HepG2 (cell line): ENCODE data around the gene SEMA3F. TPM values are rescaled to one million over a fixed set of nuclear protein-coding genes. Genes with fewer than 3 reads are reported as not detected.

Experiments
- ATAC-seq: fragments of 200-7000 bp; cut with Tn5 transposase; 3 replicates; pipeline ENCODE4 v1.9.1; 2020; ENCODE audit warnings: mild to moderate bottlenecking, moderate library complexity
- BruUV-seq: library from RNA; stranded (reverse); fragments of 400-500 nt; replicated peaks from 2 replicates; lab custom pipeline; 2021; lab: Mats Ljungman, UMichigan
- CTCF ChIA-PET: fragments of 300-600 bp; formaldehyde crosslinking; extraction: SDS; loops from one replicate; lab custom pipeline; 2021; ENCODE audit warnings: low total read pairs, inconsistent platforms, low intra/inter-chr PET ratio; lab: Yijun Ruan, JAX
- POLR2A ChIA-PET: fragments of 350-600 bp; sonication (Branson Sonifier 250); formaldehyde crosslinking; loops from one replicate; lab custom pipeline; 2020; ENCODE audit warnings: antibody characterized with exemption, inconsistent platforms; lab: Yijun Ruan, JAX
- DNase-seq: peaks from one replicate; pipeline ENCODE4 v3.0.0-alpha.2; 2015; ENCODE audit warnings: low spot score
- FAIRE-seq: peaks from 3 replicates; lab custom pipeline; 2011; peaks lifted over from hg19 to GRCh38; lab: Jason Lieb, UNC
- H2AFZ ChIP-seq: one replicate; pipeline ENCODE4 v1.6.1; 2011; ENCODE audit warnings: low read length, inconsistent platforms
- H3K27ac ChIP-seq: fragments of 300-600 bp; 3 replicates; pipeline ENCODE4 v1.8.0; 2011; ENCODE audit warnings: mixed run types, mild to moderate bottlenecking, mixed read lengths, low read length, inconsistent platforms; ENCODE audit not compliant: insufficient read depth; ENCODE audit errors: extremely low read length
- H3K27me3 ChIP-seq, 2 experiments: fragments of 200-600 bp in 1 of 2; 2 replicates in 1 of 2; 3 replicates in 1 of 2; pipeline versions ENCODE4 v1.6.0 to v1.8.0; 2011; ENCODE audit warnings: low read length in 2 of 2, mild to moderate bottlenecking in 2 of 2, moderate library complexity in 2 of 2, inconsistent platforms in 1 of 2; ENCODE audit not compliant: insufficient read depth in 2 of 2, control insufficient read depth in 1 of 2
- H3K36me3 ChIP-seq, 2 experiments: fragments of 200-600 bp in 1 of 2; replicated peaks in 1 of 2; 2 replicates in 1 of 2; 3 replicates in 1 of 2; pipeline versions ENCODE4 v1.5.1 to v1.8.0; 2011; ENCODE audit warnings: low read length in 2 of 2, inconsistent platforms in 1 of 2; ENCODE audit not compliant: insufficient read depth in 2 of 2, control insufficient read depth in 1 of 2
- H3K4me1 ChIP-seq: 2 replicates; pipeline ENCODE4 v1.5.1; 2012; ENCODE audit warnings: low read length, inconsistent platforms; ENCODE audit not compliant: insufficient read depth
- H3K4me2 ChIP-seq: 2 replicates; pipeline ENCODE4 v1.6.0; 2011; ENCODE audit warnings: low read depth, low read length, inconsistent platforms
- H3K4me3 ChIP-seq, 3 experiments: fragments of 200-600 bp in 1 of 3; sonication (generic), shearing (Covaris generic) in 1 of 3; replicated peaks in 1 of 3; 2 replicates each; pipeline ENCODE4 v1.5.1; 2011 to 2016; ENCODE audit warnings: low read length in 3 of 3, inconsistent platforms in 2 of 3, low read depth in 2 of 3, mild to moderate bottlenecking in 2 of 3, control low read depth in 1 of 3, mixed read lengths in 1 of 3; ENCODE audit not compliant: insufficient read depth in 1 of 3
- H3K79me2 ChIP-seq: one replicate; pipeline ENCODE4 v1.6.1; 2011; ENCODE audit warnings: low read length, inconsistent platforms; ENCODE audit not compliant: insufficient read depth
- H3K9ac ChIP-seq: 2 replicates; pipeline ENCODE4 v1.6.0; 2011; ENCODE audit warnings: mild to moderate bottlenecking, low read depth, low read length, inconsistent platforms; ENCODE audit not compliant: insufficient read depth
- H3K9me3 ChIP-seq: 2 replicates; pipeline ENCODE4 v1.5.1; 2012; ENCODE audit warnings: mild to moderate bottlenecking, low read length
- H4K20me1 ChIP-seq: 2 replicates; pipeline ENCODE4 v1.6.0; 2011; ENCODE audit warnings: inconsistent platforms, mild to moderate bottlenecking, low read length, moderate library complexity; ENCODE audit not compliant: insufficient read depth
- HNF4A ChIP-seq: sonication (generic); formaldehyde crosslinking; IDR thresholded peaks from 2 replicates; pipeline ENCODE4 v1.4.0; 2020; ENCODE audit warnings: missing genetic modification reagents
- HOXA3 ChIP-seq: sonication (generic); formaldehyde crosslinking; IDR thresholded peaks from 2 replicates; pipeline ENCODE4 v1.5.0; 2020; ENCODE audit warnings: missing genetic modification reagents
- MEF2D ChIP-seq: sonication (generic); formaldehyde crosslinking; IDR thresholded peaks from 2 replicates; pipeline ENCODE4 v1.5.1; 2020; ENCODE audit warnings: mild to moderate bottlenecking, missing genetic modification reagents
- NFRKB ChIP-seq: fragments of 450-650 bp; IDR thresholded peaks from 2 replicates; pipeline ENCODE4 v1.6.1; 2017
- RAD21 ChIP-seq: fragments of 450-650 bp; formaldehyde crosslinking; IDR thresholded peaks from 2 replicates; pipeline ENCODE4 v1.5.0; 2020; ENCODE audit warnings: mild to moderate bottlenecking
- ZNF570 ChIP-seq: sonication (generic); formaldehyde crosslinking; IDR thresholded peaks from 2 replicates; pipeline ENCODE4 v1.4.0; 2020; ENCODE audit warnings: mild to moderate bottlenecking, missing genetic modification reagents, borderline replicate concordance
- WGBS: methylation state at CpG from one replicate; pipeline ENCODE4 v1.1.6; 2017; ENCODE audit warnings: low lambda C conversion rate; 5-methylcytosine and 5-hydroxymethylcytosine counted together
- in situ Hi-C: cut with HindIII; loops from 2 replicates; pipeline ENCODE4 v1.10.0; 2017; ENCODE audit warnings: low pct_unique_long_range_greater_than_20kb; ENCODE audit not compliant: extremely low pct_ligation_motif_present
- intact Hi-C: fragments of 100-400 bp; cut with micrococcal nuclease; formaldehyde crosslinking; loops from one replicate; pipeline ENCODE4 v1.10.0; 2022; ENCODE audit not compliant: unreplicated experiment
- polyA plus RNA-seq, 8 experiments: library from polyadenylated mRNA; depleted of rRNA in 3 of 8; stranded (reverse) in 7 of 8; unstranded in 1 of 8; fragments of >200 nt; fragmentation: Illumina TruSeq in 4 of 8; extraction: Trizol in 4 of 8; gene quantifications; 2 replicates each; pipeline versions ENCODE4 v1.2.1 to v1.2.3, GENCODE V29; 2011 to 2016; ENCODE audit warnings: low read depth in 4 of 8, missing spikeins in 1 of 8, mixed read lengths in 1 of 8; ENCODE audit not compliant: insufficient read depth in 1 of 8
- total RNA-seq, 5 experiments: library from RNA; depleted of rRNA; stranded (reverse); fragments of >200 nt; fragmentation: Illumina TruSeq; extraction: Trizol; gene quantifications; 2 replicates each; pipeline ENCODE4 v1.2.3, GENCODE V29; 2016; ENCODE audit warnings: low read depth in 1 of 5
- TF ChIP-seq, protein P1 (sequence below): sonication (generic); formaldehyde crosslinking; IDR thresholded peaks from 2 replicates; pipeline ENCODE4 v1.5.0; 2020; ENCODE audit warnings: mild to moderate bottlenecking, missing genetic modification reagents
- TF ChIP-seq, protein P2 (sequence below): sonication (generic); formaldehyde crosslinking; IDR thresholded peaks from 2 replicates; pipeline ENCODE4 v1.5.0; 2020; ENCODE audit warnings: mild to moderate bottlenecking, missing genetic modification reagents
- TF ChIP-seq, protein P3 (sequence below): sonication (generic); formaldehyde crosslinking; IDR thresholded peaks from 2 replicates; pipeline ENCODE4 v1.5.0; 2020; ENCODE audit warnings: mild to moderate bottlenecking, missing genetic modification reagents
- TF ChIP-seq, protein P4 (sequence below), 2 experiments: sonication (generic) in 1 of 2; formaldehyde crosslinking in 1 of 2; IDR thresholded peaks; 2 replicates each; pipeline versions ENCODE4 v1.4.0 to v1.6.1; 2018 to 2020; ENCODE audit warnings: missing genetic modification reagents in 2 of 2, borderline replicate concordance in 1 of 2, low read depth in 1 of 2, mild to moderate bottlenecking in 1 of 2, missing biosample characterization in 1 of 2
- TF ChIP-seq, protein P5 (sequence below): sonication (generic); formaldehyde crosslinking; IDR thresholded peaks from 2 replicates; pipeline ENCODE4 v1.4.0; 2020; ENCODE audit warnings: missing genetic modification reagents, low read depth, mild to moderate bottlenecking, borderline replicate concordance

SEMA3F gene
- total and polyA plus RNA-seq, 2 of the 13 experiments (the other 11 are each of a cell fraction or from before 2014, with no cell fraction given) = 7.6 to 17.2 TPM

DNA sequence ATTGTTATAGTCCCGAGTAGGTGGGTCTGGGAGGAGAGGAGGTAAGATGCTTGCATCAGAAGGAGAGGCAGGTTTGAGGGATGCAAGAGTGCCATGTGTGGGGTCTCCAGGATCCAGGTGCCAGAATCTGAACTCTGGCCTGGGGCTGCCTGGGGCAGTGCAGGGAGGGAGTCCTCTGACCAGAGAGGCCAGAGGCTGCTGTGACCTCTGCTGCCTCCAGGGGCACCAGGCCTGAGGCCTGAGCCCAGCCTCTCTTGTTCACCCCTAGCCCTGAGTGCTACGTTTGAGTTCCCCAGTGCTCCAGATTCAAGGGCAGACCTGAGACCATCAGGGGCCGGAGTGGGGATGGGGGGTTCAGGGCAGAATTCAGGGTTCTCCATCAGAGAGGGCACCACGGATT lies 57.4 kb downstream of the SEMA3F start:
- intact Hi-C loops = no loop called here
- no peaks in the 10 kb centered on the region for H3K9me3 ChIP-seq
- H3K4me3 ChIP-seq = 0 out of 6 replicates have a peak overlapping the region, but pooled peaks of 1 of the 3 experiments have one; percentile 17
- H2AFZ ChIP-seq = no peak overlapping the region
- POLR2A ChIA-PET = interaction anchor here (1.1 to 16.5 kb wide), 9 partner anchors 3 to 125 kb away, joined by 3 to 844 read pairs (median 69); partner anchors contain the start of genes GNAI2, GNAT1, SLC38A3 and TUSC2
- peak; percentile 61 for FAIRE-seq
- H3K4me1 ChIP-seq = peaks cover 69% of the 10 kb centered on the region
- in situ Hi-C loops = no loop called here
- ATAC-seq = peak; percentile 37
- peak overlapping the region; percentile 54; the same call in 1 of the 2 replicates for H3K9ac ChIP-seq
- peak overlapping the region; percentile 99 for H3K27ac ChIP-seq
- CTCF ChIA-PET = interaction anchor here (0.7 to 2.7 kb wide), 3 partner anchors 10 to 20 kb away, joined by 3 to 15 read pairs (median 3); no protein-coding TSS in a partner anchor
- H3K27me3 ChIP-seq = no peaks in the 10 kb centered on the region
- H3K79me2 ChIP-seq = peaks cover 30% of the 10 kb centered on the region
- no TSS peak for BruUV-seq
- H4K20me1 ChIP-seq = no peaks in the 10 kb centered on the region; the same call in 1 of the 2 replicates
- H3K4me2 ChIP-seq = peak overlapping the region; percentile 41; the same call in 1 of the 2 replicates
- 80% methylated on average over 3 of the region's 4 CpGs for WGBS
- peaks cover 11 to 37% of the 10 kb centered on the region in 2 experiments for H3K36me3 ChIP-seq
- DNase-seq = no peak
- TF ChIP-seq, protein P1, sequence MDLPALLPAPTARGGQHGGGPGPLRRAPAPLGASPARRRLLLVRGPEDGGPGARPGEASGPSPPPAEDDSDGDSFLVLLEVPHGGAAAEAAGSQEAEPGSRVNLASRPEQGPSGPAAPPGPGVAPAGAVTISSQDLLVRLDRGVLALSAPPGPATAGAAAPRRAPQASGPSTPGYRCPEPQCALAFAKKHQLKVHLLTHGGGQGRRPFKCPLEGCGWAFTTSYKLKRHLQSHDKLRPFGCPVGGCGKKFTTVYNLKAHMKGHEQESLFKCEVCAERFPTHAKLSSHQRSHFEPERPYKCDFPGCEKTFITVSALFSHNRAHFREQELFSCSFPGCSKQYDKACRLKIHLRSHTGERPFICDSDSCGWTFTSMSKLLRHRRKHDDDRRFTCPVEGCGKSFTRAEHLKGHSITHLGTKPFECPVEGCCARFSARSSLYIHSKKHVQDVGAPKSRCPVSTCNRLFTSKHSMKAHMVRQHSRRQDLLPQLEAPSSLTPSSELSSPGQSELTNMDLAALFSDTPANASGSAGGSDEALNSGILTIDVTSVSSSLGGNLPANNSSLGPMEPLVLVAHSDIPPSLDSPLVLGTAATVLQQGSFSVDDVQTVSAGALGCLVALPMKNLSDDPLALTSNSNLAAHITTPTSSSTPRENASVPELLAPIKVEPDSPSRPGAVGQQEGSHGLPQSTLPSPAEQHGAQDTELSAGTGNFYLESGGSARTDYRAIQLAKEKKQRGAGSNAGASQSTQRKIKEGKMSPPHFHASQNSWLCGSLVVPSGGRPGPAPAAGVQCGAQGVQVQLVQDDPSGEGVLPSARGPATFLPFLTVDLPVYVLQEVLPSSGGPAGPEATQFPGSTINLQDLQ (CRISPR knock-in tag) = no peak
- TF ChIP-seq, protein P2, sequence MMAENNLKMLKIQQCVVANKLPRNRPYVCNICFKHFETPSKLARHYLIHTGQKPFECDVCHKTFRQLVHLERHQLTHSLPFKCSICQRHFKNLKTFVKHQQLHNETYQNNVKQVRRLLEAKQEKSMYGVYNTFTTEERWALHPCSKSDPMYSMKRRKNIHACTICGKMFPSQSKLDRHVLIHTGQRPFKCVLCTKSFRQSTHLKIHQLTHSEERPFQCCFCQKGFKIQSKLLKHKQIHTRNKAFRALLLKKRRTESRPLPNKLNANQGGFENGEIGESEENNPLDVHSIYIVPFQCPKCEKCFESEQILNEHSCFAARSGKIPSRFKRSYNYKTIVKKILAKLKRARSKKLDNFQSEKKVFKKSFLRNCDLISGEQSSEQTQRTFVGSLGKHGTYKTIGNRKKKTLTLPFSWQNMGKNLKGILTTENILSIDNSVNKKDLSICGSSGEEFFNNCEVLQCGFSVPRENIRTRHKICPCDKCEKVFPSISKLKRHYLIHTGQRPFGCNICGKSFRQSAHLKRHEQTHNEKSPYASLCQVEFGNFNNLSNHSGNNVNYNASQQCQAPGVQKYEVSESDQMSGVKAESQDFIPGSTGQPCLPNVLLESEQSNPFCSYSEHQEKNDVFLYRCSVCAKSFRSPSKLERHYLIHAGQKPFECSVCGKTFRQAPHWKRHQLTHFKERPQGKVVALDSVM (CRISPR knock-in tag) = 0 out of 2 replicates have a peak, but pooled peaks have one; percentile 68
- TF ChIP-seq, protein P3, sequence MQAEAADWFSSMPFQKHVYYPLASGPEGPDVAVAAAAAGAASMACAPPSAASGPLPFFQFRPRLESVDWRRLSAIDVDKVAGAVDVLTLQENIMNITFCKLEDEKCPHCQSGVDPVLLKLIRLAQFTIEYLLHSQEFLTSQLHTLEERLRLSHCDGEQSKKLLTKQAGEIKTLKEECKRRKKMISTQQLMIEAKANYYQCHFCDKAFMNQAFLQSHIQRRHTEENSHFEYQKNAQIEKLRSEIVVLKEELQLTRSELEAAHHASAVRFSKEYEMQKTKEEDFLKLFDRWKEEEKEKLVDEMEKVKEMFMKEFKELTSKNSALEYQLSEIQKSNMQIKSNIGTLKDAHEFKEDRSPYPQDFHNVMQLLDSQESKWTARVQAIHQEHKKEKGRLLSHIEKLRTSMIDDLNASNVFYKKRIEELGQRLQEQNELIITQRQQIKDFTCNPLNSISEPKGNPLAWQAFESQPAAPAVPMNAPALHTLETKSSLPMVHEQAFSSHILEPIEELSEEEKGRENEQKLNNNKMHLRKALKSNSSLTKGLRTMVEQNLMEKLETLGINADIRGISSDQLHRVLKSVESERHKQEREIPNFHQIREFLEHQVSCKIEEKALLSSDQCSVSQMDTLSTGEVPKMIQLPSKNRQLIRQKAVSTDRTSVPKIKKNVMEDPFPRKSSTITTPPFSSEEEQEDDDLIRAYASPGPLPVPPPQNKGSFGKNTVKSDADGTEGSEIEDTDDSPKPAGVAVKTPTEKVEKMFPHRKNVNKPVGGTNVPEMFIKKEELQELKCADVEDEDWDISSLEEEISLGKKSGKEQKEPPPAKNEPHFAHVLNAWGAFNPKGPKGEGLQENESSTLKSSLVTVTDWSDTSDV (CRISPR knock-in tag) = no peak
- TF ChIP-seq HOXA3 (CRISPR knock-in tag) (0 out of 2 replicates have a peak, but pooled peaks have one; percentile 8), NFRKB (no peak), RAD21 (CRISPR knock-in tag) (peak; percentile 40; the same call in 1 of the 2 replicates), MEF2D (CRISPR knock-in tag) (no peak), ZNF570 (CRISPR knock-in tag) (no peak), HNF4A (CRISPR knock-in tag) (peak; percentile 34; the same call in 1 of the 2 replicates)
- TF ChIP-seq, protein P4, sequence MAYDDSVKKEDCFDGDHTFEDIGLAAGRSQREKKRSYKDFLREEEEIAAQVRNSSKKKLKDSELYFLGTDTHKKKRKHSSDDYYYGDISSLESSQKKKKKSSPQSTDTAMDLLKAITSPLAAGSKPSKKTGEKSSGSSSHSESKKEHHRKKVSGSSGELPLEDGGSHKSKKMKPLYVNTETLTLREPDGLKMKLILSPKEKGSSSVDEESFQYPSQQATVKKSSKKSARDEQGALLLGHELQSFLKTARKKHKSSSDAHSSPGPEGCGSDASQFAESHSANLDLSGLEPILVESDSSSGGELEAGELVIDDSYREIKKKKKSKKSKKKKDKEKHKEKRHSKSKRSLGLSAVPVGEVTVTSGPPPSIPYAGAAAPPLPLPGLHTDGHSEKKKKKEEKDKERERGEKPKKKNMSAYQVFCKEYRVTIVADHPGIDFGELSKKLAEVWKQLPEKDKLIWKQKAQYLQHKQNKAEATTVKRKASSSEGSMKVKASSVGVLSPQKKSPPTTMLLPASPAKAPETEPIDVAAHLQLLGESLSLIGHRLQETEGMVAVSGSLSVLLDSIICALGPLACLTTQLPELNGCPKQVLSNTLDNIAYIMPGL (CRISPR knock-in tag; IDR thresholded peaks at IDR 0.05; ENCODE audit: borderline replicate concordance in 1 of 2, low read depth in 1 of 2) = 0 out of 4 replicates have a peak, but pooled peaks of 1 of the 2 experiments have one; percentile 25
- TF ChIP-seq, protein P5, sequence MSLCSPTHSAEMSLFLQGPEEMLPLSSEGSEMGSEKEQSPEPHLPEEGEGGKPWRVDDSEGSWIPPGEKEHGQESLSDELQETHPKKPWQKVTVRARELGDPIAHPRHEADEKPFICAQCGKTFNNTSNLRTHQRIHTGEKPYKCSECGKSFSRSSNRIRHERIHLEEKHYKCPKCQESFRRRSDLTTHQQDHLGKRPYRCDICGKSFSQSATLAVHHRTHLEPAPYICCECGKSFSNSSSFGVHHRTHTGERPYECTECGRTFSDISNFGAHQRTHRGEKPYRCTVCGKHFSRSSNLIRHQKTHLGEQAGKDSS (CRISPR knock-in tag) = 0 out of 2 replicates have a peak, but pooled peaks have one; percentile 21
